Omental fat pad (tissue), 4 donors: Measurements from ENCODE around the gene GFOD2. TPM values are rescaled to one million over a fixed set of nuclear protein-coding genes. Genes with fewer than 3 reads are reported as not detected.

Experiments
- ATAC-seq: fragments of 150-250 bp; one replicate; pipeline ENCODE4 v1.9.1; 2016; ENCODE audit warnings: mild to moderate bottlenecking, moderate library complexity; ENCODE audit not compliant: low FRiP score
- DNase-seq: peaks from one replicate; pipeline ENCODE4 v3.0.0-alpha.2; 2019; ENCODE audit warnings: low spot score
- CTCF ChIP-seq, 3 donors: fragments of 450-650 bp; IDR thresholded peaks; one replicate each; pipeline ENCODE4 v1.5.1; 2016 to 2017; ENCODE audit warnings: antibody characterized with exemption in 3 of 3, mild to moderate bottlenecking in 3 of 3, moderate library complexity in 2 of 3
- total RNA-seq, 4 donors: library from RNA; depleted of rRNA; stranded (reverse); fragments of >200 nt; gene quantifications; one replicate each; pipeline ENCODE4 v1.1.0, GENCODE V29; 2016

The GFOD2 gene
- total RNA-seq, 4 donors from 2014 or later = 10.9 to 25.2 (median 20.1) TPM

DNA sequence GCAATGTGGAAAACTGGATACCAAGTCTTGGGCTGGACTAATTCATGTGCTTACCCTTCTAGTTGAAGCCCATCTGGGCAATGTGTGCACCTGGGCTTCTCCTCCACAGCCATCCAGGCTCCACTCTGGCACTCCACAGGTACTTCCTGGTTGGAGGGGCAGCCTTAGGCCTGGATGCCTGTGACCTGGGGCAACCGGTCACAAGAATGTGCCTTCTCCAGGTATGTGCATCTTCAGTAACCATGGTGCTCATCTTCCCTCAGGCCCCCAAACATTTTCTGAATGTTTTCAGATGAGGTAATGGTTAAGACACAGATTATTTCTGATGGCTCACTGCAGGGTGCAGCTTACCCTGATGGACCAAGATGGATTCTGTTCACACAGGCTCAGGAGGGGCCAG lies 41.4 kb downstream of the GFOD2 start:
- ATAC-seq = no peak
- TF ChIP-seq CTCF (IDR thresholded peaks at IDR 0.05) = no peak
- DNase-seq = no peak

DNA sequence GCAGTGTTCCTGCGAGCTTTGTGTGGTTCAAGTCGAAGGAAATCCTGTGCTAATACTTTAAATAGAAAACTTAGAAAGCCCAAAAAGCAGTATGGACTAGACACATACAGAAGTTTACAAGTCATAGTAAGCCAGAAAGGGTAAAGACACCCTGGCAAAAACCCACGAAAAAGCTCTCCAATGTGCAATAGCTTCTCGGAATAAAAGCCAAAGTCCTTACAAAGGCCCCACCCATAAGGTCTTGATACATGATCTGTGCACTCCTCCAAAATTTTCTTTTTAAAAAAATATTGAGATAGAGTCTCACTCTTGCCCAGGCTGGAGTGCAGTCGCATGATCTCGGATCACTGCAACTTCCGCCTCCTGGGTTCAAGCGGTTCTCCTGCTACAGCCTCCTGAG lies 42.2 kb downstream of the GFOD2 start:
- TF ChIP-seq CTCF (IDR thresholded peaks at IDR 0.05) = no peak
- DNase-seq (no peak), ATAC-seq (no peak)

DNA sequence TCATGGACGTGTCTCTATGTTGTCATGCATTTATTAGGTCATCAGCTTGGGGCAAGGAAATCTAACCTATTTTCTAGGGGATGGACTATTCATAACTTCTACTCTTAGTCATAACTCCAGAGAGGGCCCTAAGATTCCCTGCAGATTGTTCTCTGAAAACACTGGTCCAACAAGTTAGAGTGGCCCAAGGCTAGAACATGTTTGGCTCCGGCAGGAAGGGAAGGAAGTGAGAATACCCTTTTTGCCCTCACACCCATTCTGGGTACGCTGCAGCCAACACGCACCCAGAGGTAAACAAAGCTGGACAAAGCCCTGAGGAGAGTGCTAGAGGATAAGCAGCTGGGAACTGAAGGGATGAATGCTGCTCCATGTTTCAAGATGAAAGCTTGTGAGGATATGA lies 42.6 kb downstream of the GFOD2 start:
- no peak for TF ChIP-seq CTCF (IDR thresholded peaks at IDR 0.05)
- no peak for DNase-seq
- ATAC-seq = no peak

GRCh38 chr16:67675999-67676398 lies 43.1 kb downstream of the GFOD2 start:
- no peak for TF ChIP-seq CTCF (IDR thresholded peaks at IDR 0.05)
- no peak for ATAC-seq
- no peak for DNase-seq

GRCh38 chr16:67675579-67675935 lies 43.6 kb downstream of the GFOD2 start:
- DNase-seq (no peak), ATAC-seq (no peak)
- no peak for TF ChIP-seq CTCF (IDR thresholded peaks at IDR 0.05)

- DNase-seq (no peak), ATAC-seq (no peak)
- no peak for TF ChIP-seq CTCF (IDR thresholded peaks at IDR 0.05)
Observed at GRCh38 chr16:67674851-67675578, 44.1 kb downstream of the GFOD2 start.
